ENCODE results near the gene F10. TPM values are rescaled to one million over a fixed set of nuclear protein-coding genes. Genes with fewer than 3 reads are reported as not detected.

F10 gene
- total RNA-seq, 2 donors from 2014 or later, result 21.9 to 27.5 TPM

DNA sequence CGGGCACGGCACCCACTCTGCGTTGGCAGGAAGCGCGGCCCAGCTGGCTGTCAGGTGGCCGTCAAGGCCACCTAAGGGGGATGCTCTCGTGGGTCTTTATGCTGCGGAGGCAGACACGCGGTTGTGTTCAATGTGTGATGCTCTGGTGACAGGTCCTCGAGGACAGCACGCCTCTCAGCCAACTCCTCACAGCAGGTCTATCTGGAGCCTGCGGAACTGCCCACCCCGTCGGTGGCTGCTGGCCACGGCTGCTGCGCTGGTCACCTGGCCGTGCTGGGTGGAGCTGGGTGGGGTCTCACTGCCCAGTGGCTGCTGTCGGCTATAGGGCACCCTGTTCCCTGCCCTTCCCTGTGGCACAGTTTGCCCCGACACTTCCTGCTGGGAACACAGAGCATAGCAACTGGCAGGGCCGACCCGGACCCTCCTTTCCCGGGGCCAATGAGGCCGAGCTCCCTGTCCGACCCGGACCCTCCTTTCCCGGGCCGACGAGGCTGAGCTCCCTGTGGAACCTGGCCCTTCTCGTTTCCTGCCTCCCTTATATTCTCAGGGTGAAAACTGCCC is 31.3 kb upstream of the F10 start:
- no peak for DNase-seq (ENCODE audit: low spot score)
- H3K4me3 ChIP-seq, result no peak overlapping the region
- H3K27me3 ChIP-seq, result no peaks in the 10 kb centered on the region
- no peak for TF ChIP-seq CTCF (IDR thresholded peaks at IDR 0.05)
- H3K27ac ChIP-seq, result no peak overlapping the region
- H3K4me1 ChIP-seq, result no peaks in the 10 kb centered on the region
- no peaks in the 10 kb centered on the region for H3K9me3 ChIP-seq
- H3K36me3 ChIP-seq, result peaks cover 23% of the 10 kb centered on the region

DNA sequence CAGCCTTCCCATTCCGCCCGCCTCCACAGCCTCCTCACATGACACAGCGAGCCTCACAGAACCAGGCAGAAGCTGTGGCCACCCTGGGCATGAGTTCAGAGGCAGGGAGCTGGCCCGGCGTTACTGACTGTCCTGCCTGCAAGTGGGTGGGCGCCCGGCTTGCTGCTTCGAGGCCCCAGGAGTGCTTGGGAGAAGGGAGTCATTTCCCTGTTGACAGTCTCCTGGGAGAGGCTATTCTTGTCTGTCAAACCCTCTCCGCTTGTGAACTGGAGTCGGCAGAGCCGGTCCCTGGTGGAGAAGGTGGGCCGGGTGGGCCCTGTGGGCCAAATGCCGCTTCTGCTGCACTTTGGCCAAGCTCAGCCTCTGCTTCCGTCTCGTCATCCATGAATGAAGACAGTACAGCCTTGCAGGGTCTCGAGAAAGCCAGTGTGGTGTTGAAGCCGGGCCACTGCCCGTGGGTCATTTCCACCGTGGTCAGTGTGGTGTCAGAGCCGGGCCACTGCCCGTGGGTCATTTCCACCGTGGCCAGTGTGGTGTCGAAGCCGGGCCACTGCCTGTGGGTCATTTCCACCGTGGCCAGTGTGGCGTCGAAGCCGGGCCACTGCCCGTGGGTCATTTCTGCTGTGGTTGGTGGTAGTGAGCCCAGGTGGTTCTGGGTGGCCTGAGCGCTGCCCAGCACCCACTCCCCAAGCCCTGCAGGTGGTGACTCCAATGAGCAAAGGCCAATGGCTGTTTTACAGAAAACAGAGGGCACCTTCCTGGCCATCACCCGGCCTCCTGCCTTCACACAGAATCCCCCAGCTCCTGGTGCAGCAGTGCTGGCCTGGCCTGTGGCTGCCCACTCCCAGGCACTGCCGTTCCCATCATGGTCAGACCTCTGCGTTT is 30.5 kb upstream of the F10 start:
- no peak overlapping the region for H3K4me3 ChIP-seq
- no peak for TF ChIP-seq CTCF (IDR thresholded peaks at IDR 0.05)
- peaks cover 23% of the 10 kb centered on the region for H3K36me3 ChIP-seq
- H3K27ac ChIP-seq, result no peak overlapping the region
- no peak for DNase-seq (ENCODE audit: low spot score)
- no peaks in the 10 kb centered on the region for H3K4me1 ChIP-seq
- H3K27me3 ChIP-seq, result no peaks in the 10 kb centered on the region
- no peaks in the 10 kb centered on the region for H3K9me3 ChIP-seq

DNA sequence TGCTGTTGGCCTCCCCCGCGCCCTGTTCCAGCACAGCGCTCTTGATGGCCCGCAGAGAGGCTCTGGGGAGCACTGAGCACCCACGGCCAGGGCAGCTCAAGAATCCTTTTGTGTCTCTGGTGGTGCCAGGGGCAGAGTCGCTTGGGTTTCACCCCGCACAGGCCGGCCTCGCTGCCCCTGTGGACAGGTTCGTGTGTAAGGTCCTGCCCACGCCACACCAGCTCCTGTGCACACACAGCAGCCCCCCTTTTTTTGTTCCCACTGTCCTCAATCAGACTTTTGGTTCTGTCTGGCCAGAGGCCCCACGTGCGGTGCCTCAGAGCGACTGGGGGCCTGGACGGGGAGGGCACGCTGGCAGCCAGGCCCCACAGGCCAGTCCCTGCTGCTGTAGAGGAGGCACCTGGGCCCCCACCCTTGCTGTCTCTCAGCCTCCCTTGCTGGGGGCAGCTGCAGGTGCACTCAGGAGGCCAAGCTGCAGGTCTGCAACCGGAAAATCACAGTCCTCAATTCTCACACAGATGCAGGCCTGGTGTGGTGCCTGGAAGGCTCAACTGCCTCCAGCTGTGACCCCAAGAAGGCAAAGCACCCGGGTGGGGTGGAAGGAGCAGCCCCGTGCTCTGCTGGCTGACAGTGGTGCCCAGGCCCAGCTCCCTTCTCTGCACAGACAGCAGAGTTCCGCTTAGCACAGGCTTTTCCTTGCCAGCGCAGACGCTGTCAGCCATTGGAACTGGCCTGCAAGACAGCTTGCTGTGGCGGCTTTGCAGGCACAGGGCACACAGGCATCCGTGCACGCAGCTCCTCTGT is 29.6 kb upstream of the F10 start:
- Histone ChIP-seq H3K36me3 (peaks cover 15% of the 10 kb centered on the region), H3K4me3 (no peak overlapping the region), H3K27me3 (no peaks in the 10 kb centered on the region), H3K4me1 (no peaks in the 10 kb centered on the region), H3K27ac (no peak overlapping the region), H3K9me3 (no peaks in the 10 kb centered on the region)
- no peak for DNase-seq (ENCODE audit: low spot score)
- TF ChIP-seq CTCF (IDR thresholded peaks at IDR 0.05), result no peak

DNA sequence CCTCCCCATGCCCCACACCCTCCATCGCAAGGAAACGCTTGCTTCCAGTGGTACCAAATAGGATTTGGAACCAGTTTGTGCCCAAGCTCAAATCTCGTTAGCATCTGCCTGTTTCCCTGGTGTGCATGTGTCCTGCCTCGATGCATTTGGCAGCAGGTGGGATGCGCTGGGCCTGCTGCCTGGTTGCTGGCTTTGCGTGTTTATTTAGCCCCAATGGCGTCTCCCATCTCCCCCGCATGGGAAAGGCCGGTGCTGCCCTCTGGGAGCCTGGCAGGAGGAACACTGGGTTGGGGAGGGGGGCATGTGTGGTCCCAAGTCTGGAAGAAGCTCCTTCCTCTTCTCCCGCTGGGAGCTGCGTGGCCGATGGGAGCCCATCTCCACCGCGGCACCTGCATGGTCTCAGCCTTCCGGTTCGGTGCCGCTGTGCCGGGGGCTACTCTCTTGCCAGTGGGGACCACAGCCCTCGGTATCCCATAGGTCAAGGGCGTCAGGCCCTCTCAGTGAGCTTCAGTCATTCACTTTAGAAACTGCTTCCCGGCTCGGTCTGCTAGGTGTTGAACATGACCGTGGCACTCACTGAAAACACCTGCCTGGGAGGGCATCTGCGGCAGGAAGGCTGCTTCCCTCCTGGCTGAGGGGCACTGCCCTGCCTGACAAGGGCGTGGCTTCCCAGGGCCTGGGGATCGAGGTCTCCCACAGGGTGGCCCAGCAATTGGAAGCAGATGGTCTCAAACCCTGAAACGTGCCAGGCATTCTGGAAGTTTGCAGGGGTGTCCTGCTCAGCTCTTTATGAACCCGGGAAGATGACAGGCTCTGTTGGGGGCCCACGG is 28.8 kb upstream of the F10 start:
- TF ChIP-seq CTCF (IDR thresholded peaks at IDR 0.05), result no peak
- H3K4me1 ChIP-seq, result no peaks in the 10 kb centered on the region
- no peak overlapping the region for H3K27ac ChIP-seq
- DNase-seq (ENCODE audit: low spot score), result no peak
- H3K27me3 ChIP-seq, result no peaks in the 10 kb centered on the region
- no peak overlapping the region for H3K4me3 ChIP-seq
- peaks cover 10% of the 10 kb centered on the region for H3K36me3 ChIP-seq
- H3K9me3 ChIP-seq, result no peaks in the 10 kb centered on the region

- Histone ChIP-seq H3K9me3 (no peaks in the 10 kb centered on the region), H3K4me1 (no peaks in the 10 kb centered on the region), H3K36me3 (peaks cover 7% of the 10 kb centered on the region), H3K4me3 (no peak overlapping the region), H3K27ac (no peak overlapping the region), H3K27me3 (no peaks in the 10 kb centered on the region)
- TF ChIP-seq CTCF (IDR thresholded peaks at IDR 0.05), result no peak
- no peak for DNase-seq (ENCODE audit: low spot score)
These were observed 28.2 kb upstream of the F10 start for GRCh38 chr13:113094410-113094800.

Data from right atrium auricular region (tissue), 2 donors.